Neural cell (in vitro differentiated cells): Measurements from ENCODE around the gene NDUFC1. TPM values are rescaled to one million over a fixed set of nuclear protein-coding genes. Genes with fewer than 3 reads are reported as not detected.

ENCODE experiments used
- H2AFZ ChIP-seq: fragments of 200-600, 300-800 bp; sonication (generic), shearing (Covaris generic); 2 replicates; pipeline ENCODE4 v1.6.0; 2014; ENCODE audit warnings: low read depth, mild to moderate bottlenecking, antibody characterized with exemption, low read length, moderate library complexity
- H3F3A ChIP-seq: fragments of 200-600 bp; shearing (Covaris generic); 2 replicates; pipeline ENCODE4 v1.6.1; 2016; ENCODE audit warnings: mild to moderate bottlenecking, moderate library complexity, mixed read lengths, antibody characterized with exemption, low read length; ENCODE audit not compliant: insufficient read depth, poor library complexity, severe bottlenecking
- H3K27ac ChIP-seq: fragments of 200-600, 300-800 bp; sonication (generic), shearing (Covaris generic); 2 replicates; pipeline ENCODE4 v1.5.1; 2014; ENCODE audit warnings: mild to moderate bottlenecking, low read length, moderate library complexity
- H3K27me3 ChIP-seq: fragments of 300-800, 200-600 bp; sonication (generic), shearing (Covaris generic); 2 replicates; pipeline ENCODE4 v1.6.0; 2014; ENCODE audit warnings: mild to moderate bottlenecking, low read depth, low read length, moderate library complexity; ENCODE audit not compliant: insufficient read depth
- H3K36me3 ChIP-seq: fragments of 300-800, 200-600 bp; sonication (generic), shearing (Covaris generic); 2 replicates; pipeline ENCODE4 v1.5.1; 2014; ENCODE audit warnings: mild to moderate bottlenecking, antibody characterized with exemption, low read length, moderate library complexity; ENCODE audit not compliant: insufficient read depth
- H3K4me2 ChIP-seq: fragments of 300-800, 200-600 bp; sonication (generic), shearing (Covaris generic); 2 replicates; pipeline ENCODE4 v1.6.0; 2014; ENCODE audit warnings: mild to moderate bottlenecking, low read length
- H3K4me3 ChIP-seq: fragments of 300-800, 200-600 bp; sonication (generic), shearing (Covaris generic); 2 replicates; pipeline ENCODE4 v1.5.1; 2014; ENCODE audit warnings: mild to moderate bottlenecking, low read length, moderate library complexity
- H3K79me2 ChIP-seq: fragments of 200-600 bp; shearing (Covaris generic); replicated peaks from 2 replicates; pipeline ENCODE4 v1.6.0; 2014; ENCODE audit warnings: mild to moderate bottlenecking, low read length, moderate library complexity; ENCODE audit not compliant: insufficient read depth
- H3K9ac ChIP-seq: fragments of 300-800, 200-600 bp; sonication (generic), shearing (Covaris generic); 2 replicates; pipeline ENCODE4 v1.6.1; 2016; ENCODE audit warnings: mild to moderate bottlenecking, low read length, mixed read lengths
- H3K9me2 ChIP-seq: fragments of 200-600 bp; shearing (Covaris generic); 2 replicates; pipeline ENCODE4 v1.6.1; 2016; ENCODE audit warnings: mild to moderate bottlenecking, low read length, mixed read lengths; ENCODE audit not compliant: insufficient read depth
- H3K9me3 ChIP-seq: fragments of 200-600, 300-800 bp; sonication (generic), shearing (Covaris generic); 2 replicates; pipeline ENCODE4 v1.6.1; 2016; ENCODE audit warnings: mild to moderate bottlenecking, mixed run types, low read length, moderate library complexity, mixed read lengths
- H4K20me1 ChIP-seq: fragments of 200-600 bp; shearing (Covaris generic); 2 replicates; pipeline ENCODE4 v1.6.1; 2016; ENCODE audit warnings: mild to moderate bottlenecking, mixed run types; ENCODE audit not compliant: insufficient read depth
- EP300 ChIP-seq: fragments of 450-650 bp; conservative IDR thresholded peaks from 2 replicates; pipeline ENCODE4 v1.6.1; 2014; ENCODE audit warnings: antibody characterized with exemption, mild to moderate bottlenecking, moderate library complexity; ENCODE audit not compliant: poor library complexity, severe bottlenecking
- EZH2 ChIP-seq: fragments of 200-600, 300-800 bp; shearing (Covaris generic), sonication (generic); IDR thresholded peaks from 2 replicates; pipeline ENCODE4 v1.6.1; 2014; ENCODE audit warnings: antibody characterized with exemption, low read length, borderline replicate concordance, mild to moderate bottlenecking; ENCODE audit not compliant: insufficient read depth, poor library complexity, severe bottlenecking
- MXI1 ChIP-seq: fragments of 450-650 bp; conservative IDR thresholded peaks from 2 replicates; pipeline ENCODE4 v1.6.1; 2014; ENCODE audit warnings: antibody characterized with exemption, mild to moderate bottlenecking; ENCODE audit not compliant: poor library complexity, severe bottlenecking
- POLR2AphosphoS5 ChIP-seq: IDR thresholded peaks from 2 replicates; pipeline ENCODE4 v1.6.1; 2012
- RAD21 ChIP-seq: fragments of 450-650 bp; conservative IDR thresholded peaks from 2 replicates; pipeline ENCODE4 v1.6.1; 2014; ENCODE audit warnings: antibody characterized with exemption, mild to moderate bottlenecking, moderate library complexity
- SMC3 ChIP-seq: fragments of 450-650 bp; conservative IDR thresholded peaks from 2 replicates; pipeline ENCODE4 v1.6.1; 2014; ENCODE audit warnings: antibody characterized with exemption, mild to moderate bottlenecking, moderate library complexity; ENCODE audit not compliant: poor library complexity
- TAF1 ChIP-seq: IDR thresholded peaks from 2 replicates; pipeline ENCODE4 v1.6.1; 2012; ENCODE audit warnings: low read depth
- polyA plus RNA-seq: library from polyadenylated mRNA; depleted of rRNA; stranded (reverse); fragments of >200 nt; gene quantifications from 2 replicates; pipeline ENCODE4 v1.2.3, GENCODE V29; 2014
- TF ChIP-seq, protein P1 (sequence below): IDR thresholded peaks from 2 replicates; pipeline ENCODE4 v1.6.1; 2012; ENCODE audit warnings: borderline replicate concordance

Gene NDUFC1
- polyA plus RNA-seq, 1 donor from 2014 or later = 102 TPM

- Histone ChIP-seq H3K9ac (no peak overlapping the region), H3K27ac (no peak overlapping the region), H3K9me3 (no peaks in the 10 kb centered on the region), H3K4me2 (no peak overlapping the region), H2AFZ (no peak overlapping the region), H3K36me3 (no peaks in the 10 kb centered on the region), H3F3A (no peaks in the 10 kb centered on the region), H3K79me2 (no peaks in the 10 kb centered on the region), H3K27me3 (no peaks in the 10 kb centered on the region), H4K20me1 (no peaks in the 10 kb centered on the region), H3K4me3 (no peak overlapping the region), H3K9me2 (no peaks in the 10 kb centered on the region)
- no peak for TF ChIP-seq RAD21
Observed at GRCh38 chr4:139247700-139248238, 54.5 kb downstream of the NDUFC1 start.

GRCh38 chr4:139247241-139247640 lies 55.0 kb downstream of the NDUFC1 start:
- Histone ChIP-seq H3K9ac (no peak overlapping the region), H3K9me3 (no peaks in the 10 kb centered on the region), H3K4me2 (no peak overlapping the region), H3K27me3 (no peaks in the 10 kb centered on the region), H4K20me1 (no peaks in the 10 kb centered on the region), H2AFZ (no peak overlapping the region), H3F3A (no peaks in the 10 kb centered on the region), H3K36me3 (no peaks in the 10 kb centered on the region), H3K4me3 (no peak overlapping the region), H3K79me2 (no peaks in the 10 kb centered on the region), H3K9me2 (no peaks in the 10 kb centered on the region), H3K27ac (no peak overlapping the region)
- TF ChIP-seq, protein P1, sequence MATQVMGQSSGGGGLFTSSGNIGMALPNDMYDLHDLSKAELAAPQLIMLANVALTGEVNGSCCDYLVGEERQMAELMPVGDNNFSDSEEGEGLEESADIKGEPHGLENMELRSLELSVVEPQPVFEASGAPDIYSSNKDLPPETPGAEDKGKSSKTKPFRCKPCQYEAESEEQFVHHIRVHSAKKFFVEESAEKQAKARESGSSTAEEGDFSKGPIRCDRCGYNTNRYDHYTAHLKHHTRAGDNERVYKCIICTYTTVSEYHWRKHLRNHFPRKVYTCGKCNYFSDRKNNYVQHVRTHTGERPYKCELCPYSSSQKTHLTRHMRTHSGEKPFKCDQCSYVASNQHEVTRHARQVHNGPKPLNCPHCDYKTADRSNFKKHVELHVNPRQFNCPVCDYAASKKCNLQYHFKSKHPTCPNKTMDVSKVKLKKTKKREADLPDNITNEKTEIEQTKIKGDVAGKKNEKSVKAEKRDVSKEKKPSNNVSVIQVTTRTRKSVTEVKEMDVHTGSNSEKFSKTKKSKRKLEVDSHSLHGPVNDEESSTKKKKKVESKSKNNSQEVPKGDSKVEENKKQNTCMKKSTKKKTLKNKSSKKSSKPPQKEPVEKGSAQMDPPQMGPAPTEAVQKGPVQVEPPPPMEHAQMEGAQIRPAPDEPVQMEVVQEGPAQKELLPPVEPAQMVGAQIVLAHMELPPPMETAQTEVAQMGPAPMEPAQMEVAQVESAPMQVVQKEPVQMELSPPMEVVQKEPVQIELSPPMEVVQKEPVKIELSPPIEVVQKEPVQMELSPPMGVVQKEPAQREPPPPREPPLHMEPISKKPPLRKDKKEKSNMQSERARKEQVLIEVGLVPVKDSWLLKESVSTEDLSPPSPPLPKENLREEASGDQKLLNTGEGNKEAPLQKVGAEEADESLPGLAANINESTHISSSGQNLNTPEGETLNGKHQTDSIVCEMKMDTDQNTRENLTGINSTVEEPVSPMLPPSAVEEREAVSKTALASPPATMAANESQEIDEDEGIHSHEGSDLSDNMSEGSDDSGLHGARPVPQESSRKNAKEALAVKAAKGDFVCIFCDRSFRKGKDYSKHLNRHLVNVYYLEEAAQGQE = no peak
- TF ChIP-seq RAD21 (no peak), TAF1 (no peak), SMC3 (no peak), MXI1 (no peak), EZH2 (no peak), EP300 (no peak), POLR2AphosphoS5 (no peak)

- Histone ChIP-seq H3K4me2 (no peak overlapping the region), H3K9me2 (no peaks in the 10 kb centered on the region), H4K20me1 (no peaks in the 10 kb centered on the region), H3K36me3 (no peaks in the 10 kb centered on the region), H3K27me3 (no peaks in the 10 kb centered on the region), H3K4me3 (no peak overlapping the region), H2AFZ (no peak overlapping the region), H3F3A (no peaks in the 10 kb centered on the region), H3K9ac (no peak overlapping the region), H3K79me2 (no peaks in the 10 kb centered on the region), H3K9me3 (no peaks in the 10 kb centered on the region), H3K27ac (no peak overlapping the region)
- TF ChIP-seq EP300 = no peak
- TF ChIP-seq MXI1 = no peak
- TF ChIP-seq SMC3 = no peak
- TF ChIP-seq POLR2AphosphoS5 = no peak
Observed at GRCh38 chr4:139246166-139246565, 56.1 kb downstream of the NDUFC1 start.
